Thyroid gland (tissue), 4 donors: ENCODE results near the gene CSTF3.

Experiments used
- POLR2A ChIP-seq, 2 donors: fragments of 450-650 bp; IDR thresholded peaks; one replicate each; pipeline ENCODE4 v1.6.1; 2017; ENCODE audit warnings: antibody characterized with exemption in 2 of 2, mild to moderate bottlenecking in 2 of 2, moderate library complexity in 1 of 2
- TF ChIP-seq, protein P1 (sequence below), 6 experiments: fragments of 200-600 bp in 3 of 6; fragments of 450-650 bp in 3 of 6; sonication (generic) in 3 of 6; IDR thresholded peaks; one replicate each; pipeline ENCODE4 v1.5.1; 2016 to 2019; ENCODE audit warnings: antibody characterized with exemption in 6 of 6, mild to moderate bottlenecking in 2 of 6, inconsistent platforms in 1 of 6, moderate library complexity in 1 of 6

DNA sequence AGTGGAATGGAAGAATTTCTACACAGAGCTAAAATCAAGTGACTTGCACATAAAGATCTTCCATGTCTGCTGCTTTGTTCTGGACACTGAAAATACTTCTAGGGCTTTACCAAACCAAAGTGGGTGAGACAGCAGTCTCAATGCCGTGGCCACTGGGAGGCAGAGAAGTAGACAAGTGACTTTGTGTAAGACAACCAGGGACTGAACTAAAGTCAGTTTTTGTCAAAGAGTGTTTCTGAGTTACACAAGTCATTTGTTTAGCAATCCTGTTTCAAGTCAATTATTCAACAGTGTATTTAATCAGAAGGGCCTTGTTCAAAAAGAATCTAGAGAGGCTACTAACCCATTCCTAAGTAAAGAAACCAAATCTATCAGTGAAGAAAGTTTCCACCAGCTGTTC, 75.3 kb downstream of the CSTF3 start:
- TF ChIP-seq, protein P1, sequence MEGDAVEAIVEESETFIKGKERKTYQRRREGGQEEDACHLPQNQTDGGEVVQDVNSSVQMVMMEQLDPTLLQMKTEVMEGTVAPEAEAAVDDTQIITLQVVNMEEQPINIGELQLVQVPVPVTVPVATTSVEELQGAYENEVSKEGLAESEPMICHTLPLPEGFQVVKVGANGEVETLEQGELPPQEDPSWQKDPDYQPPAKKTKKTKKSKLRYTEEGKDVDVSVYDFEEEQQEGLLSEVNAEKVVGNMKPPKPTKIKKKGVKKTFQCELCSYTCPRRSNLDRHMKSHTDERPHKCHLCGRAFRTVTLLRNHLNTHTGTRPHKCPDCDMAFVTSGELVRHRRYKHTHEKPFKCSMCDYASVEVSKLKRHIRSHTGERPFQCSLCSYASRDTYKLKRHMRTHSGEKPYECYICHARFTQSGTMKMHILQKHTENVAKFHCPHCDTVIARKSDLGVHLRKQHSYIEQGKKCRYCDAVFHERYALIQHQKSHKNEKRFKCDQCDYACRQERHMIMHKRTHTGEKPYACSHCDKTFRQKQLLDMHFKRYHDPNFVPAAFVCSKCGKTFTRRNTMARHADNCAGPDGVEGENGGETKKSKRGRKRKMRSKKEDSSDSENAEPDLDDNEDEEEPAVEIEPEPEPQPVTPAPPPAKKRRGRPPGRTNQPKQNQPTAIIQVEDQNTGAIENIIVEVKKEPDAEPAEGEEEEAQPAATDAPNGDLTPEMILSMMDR (IDR thresholded peaks at IDR 0.05), result no peak
- TF ChIP-seq POLR2A (IDR thresholded peaks at IDR 0.05), result no peak
